Fibroblast of mammary gland (primary cell): ENCODE measurements around the gene RASSF5.

ENCODE experiments used
- DNase-seq: peaks from one replicate; pipeline ENCODE4 v3.0.0-alpha.2; 2010; ENCODE audit warnings: low read depth
- H3K4me3 ChIP-seq: 2 replicates; pipeline ENCODE4 v1.5.1; 2011; ENCODE audit warnings: low read depth, mild to moderate bottlenecking, low read length, moderate library complexity; ENCODE audit not compliant: control insufficient read depth
- TF ChIP-seq, protein P1 (sequence below): conservative IDR thresholded peaks from 2 replicates; pipeline ENCODE4 v1.5.1; 2011; ENCODE audit warnings: low read depth, low read length, inconsistent platforms; ENCODE audit not compliant: control insufficient read depth, insufficient read depth

The RASSF5 gene

GRCh38 chr1:206512851-206513180 lies 5.5 kb downstream of the RASSF5 start:
- H3K4me3 ChIP-seq, result no peak overlapping the region
- TF ChIP-seq, protein P1, sequence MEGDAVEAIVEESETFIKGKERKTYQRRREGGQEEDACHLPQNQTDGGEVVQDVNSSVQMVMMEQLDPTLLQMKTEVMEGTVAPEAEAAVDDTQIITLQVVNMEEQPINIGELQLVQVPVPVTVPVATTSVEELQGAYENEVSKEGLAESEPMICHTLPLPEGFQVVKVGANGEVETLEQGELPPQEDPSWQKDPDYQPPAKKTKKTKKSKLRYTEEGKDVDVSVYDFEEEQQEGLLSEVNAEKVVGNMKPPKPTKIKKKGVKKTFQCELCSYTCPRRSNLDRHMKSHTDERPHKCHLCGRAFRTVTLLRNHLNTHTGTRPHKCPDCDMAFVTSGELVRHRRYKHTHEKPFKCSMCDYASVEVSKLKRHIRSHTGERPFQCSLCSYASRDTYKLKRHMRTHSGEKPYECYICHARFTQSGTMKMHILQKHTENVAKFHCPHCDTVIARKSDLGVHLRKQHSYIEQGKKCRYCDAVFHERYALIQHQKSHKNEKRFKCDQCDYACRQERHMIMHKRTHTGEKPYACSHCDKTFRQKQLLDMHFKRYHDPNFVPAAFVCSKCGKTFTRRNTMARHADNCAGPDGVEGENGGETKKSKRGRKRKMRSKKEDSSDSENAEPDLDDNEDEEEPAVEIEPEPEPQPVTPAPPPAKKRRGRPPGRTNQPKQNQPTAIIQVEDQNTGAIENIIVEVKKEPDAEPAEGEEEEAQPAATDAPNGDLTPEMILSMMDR, result no peak
- DNase-seq, result no peak

GRCh38 chr1:206513312-206514111 lies 6.2 kb downstream of the RASSF5 start:
- H3K4me3 ChIP-seq, result no peak overlapping the region
- peak; percentile 97 for DNase-seq
- TF ChIP-seq, protein P1, result no peak

GRCh38 chr1:206514813-206515387 lies 7.6 kb downstream of the RASSF5 start:
- TF ChIP-seq, protein P1, result no peak
- no peak overlapping the region for H3K4me3 ChIP-seq
- DNase-seq, result peak; percentile 40

- DNase-seq, result no peak
- H3K4me3 ChIP-seq, result no peak overlapping the region
- TF ChIP-seq, protein P1, result no peak
Observed at GRCh38 chr1:206516728-206516990, 9.3 kb downstream of the RASSF5 start.

- no peak for DNase-seq
- TF ChIP-seq, protein P1, result no peak
Observed at GRCh38 chr1:206517784-206518183, 10.5 kb downstream of the RASSF5 start.

DNA sequence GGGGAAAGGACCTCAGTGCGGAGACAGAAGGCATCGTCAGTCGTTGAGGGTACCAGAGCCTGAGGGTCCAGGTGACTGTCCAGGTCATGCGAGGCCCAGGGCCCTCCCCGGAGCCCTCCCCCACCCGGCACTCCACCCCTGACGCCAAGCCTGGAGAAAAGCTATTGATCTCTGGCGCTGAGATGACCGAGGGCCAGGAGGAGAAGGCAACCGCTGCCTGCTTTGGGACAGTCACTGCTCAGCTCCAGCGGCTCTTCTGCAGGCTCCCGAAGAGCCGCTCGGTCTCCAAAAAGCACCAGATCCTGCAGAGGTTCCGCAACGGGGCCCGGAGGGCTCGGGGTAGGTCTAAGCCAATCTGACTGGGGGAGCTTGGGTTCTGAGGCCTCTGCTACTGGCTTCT lies 10.9 kb downstream of the RASSF5 start:
- no peak for DNase-seq
- TF ChIP-seq, protein P1, result no peak
- H3K4me3 ChIP-seq, result no peak overlapping the region

More at GRCh38 chr1:206517784-206518183, 10.5 kb downstream of the RASSF5 start:
- H3K4me3 ChIP-seq, result no peak overlapping the region
